NCI-H2227 (cell line): Measurements from ENCODE around the gene ZGRF1.
"Not testable (repeated sequence)": the region's sequence is repeated elsewhere in the genome, so short reads cannot be mapped to it uniquely, and the experiment has no call there.

Experiments used
- DNase-seq: peaks from one replicate; lab custom pipeline; 2025; ENCODE audit not compliant: unreplicated experiment; lab: John Stamatoyannopoulos, UW

The ZGRF1 gene

GRCh38 chr4:112636688-112637551, at the start of gene ZGRF1, which contains the start of gene LARP7:
TSS of gene ZGRF1 (minus strand) at chr4:112636909. CDS start at chr4:112633176, 3,733 bp downstream.
TSS of gene LARP7 (plus strand) at chr4:112637143. CDS start at chr4:112644670, 7,527 bp downstream.
- peak; percentile 98 for DNase-seq

GRCh38 chr4:112680996-112681395, 44.3 kb upstream of the ZGRF1 start:
- DNase-seq: no peak

DNA sequence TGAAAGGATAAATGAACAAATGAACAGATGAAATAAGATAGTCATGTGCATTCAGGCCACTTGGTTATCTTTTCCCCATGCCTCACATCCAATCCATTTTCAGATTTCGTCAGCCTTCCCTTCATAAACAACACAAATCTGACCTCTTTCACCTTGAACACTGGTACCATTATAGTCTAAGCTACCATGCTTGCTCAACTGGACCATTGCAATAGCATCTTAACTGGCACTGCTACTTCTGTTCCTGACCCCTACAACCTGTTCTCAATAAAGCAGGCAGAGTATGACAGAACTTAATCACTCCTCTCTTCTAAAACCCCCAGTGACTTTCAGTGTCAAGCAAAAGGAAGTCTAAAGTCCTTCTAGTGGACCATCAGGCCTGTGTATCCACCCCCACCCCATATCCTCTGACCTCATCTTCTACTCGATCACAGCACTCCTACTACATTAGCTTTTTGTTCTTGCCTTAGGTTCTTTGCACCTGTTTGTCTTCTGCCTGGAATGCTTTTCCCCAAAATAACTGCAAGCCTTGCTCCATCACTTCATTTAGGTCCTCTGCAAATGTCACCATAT, 40.9 kb upstream of the ZGRF1 start:
- no peak for DNase-seq

DNA sequence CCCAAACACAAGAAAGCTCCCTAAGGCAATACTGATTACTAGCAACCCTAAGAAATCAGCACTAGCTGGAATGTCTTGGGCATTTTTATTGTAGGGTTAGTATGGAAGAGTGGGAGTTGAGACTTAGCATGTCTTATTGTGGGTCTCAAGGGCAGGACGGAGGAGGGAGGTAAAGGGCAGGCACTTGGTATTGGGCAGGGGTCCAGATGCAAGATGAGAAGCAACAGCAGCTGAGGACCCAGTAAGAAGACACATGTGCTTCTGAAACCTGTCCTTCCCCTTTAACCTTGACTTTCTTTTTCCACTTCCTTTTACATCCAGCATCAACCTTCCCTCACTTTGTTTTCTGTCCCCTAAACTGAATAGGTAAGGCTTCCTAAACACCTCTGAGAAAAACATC, 37.7 kb upstream of the ZGRF1 start:
- no peak for DNase-seq

GRCh38 chr4:112673686-112674085, 37.0 kb upstream of the ZGRF1 start:
- DNase-seq: no peak

DNA sequence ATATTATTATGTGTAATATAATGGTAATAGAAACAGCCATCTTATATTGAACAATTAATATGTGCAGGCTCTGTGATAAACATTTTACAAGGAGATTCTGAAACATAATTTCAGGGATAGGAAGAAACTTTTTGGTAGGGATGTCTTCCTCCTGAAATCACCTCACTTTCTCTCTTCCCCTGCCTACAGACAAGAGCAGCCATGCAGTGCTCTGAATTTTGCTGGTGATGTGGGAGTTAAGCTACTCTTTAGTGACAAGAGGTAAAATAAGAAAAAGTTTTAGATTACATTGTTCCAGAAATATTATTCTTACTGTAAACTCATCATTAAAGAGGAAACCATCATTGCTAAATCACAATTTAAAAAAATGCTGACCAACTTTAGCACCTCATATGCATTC, 36.4 kb upstream of the ZGRF1 start:
- no peak for DNase-seq

DNA sequence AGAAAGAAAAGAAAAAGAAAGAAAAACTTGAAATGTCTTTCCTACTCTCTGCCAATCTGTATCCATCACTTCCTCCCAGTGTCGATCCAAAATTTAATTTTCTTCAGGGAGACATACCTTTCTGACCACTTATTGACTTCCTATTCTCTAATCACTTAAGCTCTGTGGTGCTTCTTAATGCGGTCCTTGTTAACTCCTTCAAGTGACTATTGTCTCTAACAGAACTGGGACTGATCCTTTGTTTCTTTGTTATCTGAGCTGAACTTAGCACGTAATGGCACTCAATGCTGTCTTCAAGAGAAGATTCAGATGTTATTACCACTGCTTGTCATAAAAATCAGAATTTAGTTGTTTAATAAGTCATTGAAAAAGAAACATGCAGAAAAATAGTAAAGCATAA, 31.4 kb upstream of the ZGRF1 start:
- no peak for DNase-seq

- no peak for DNase-seq
These were observed 27.9 kb upstream of the ZGRF1 start for GRCh38 chr4:112664611-112665010.

DNA sequence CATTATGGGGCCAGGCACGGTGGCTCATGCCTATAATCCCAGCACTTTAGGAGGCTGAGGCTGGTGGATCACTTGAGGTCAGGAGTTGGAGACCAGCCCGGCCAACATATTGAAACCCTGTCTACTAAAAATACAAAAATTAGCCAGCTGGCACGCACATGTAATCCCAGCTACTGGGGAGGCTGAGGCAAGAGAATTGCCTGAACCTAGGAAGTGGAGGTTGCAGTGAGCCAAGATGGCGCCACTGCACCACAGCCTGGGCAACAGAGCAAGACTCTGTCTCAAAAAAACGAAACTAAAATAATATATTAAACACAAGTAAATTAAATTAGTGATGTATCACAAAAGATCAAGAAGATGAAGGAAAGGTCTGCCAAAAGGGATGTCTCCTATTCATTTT, 19.4 kb upstream of the ZGRF1 start:
- not testable (repeated sequence) for DNase-seq

DNA sequence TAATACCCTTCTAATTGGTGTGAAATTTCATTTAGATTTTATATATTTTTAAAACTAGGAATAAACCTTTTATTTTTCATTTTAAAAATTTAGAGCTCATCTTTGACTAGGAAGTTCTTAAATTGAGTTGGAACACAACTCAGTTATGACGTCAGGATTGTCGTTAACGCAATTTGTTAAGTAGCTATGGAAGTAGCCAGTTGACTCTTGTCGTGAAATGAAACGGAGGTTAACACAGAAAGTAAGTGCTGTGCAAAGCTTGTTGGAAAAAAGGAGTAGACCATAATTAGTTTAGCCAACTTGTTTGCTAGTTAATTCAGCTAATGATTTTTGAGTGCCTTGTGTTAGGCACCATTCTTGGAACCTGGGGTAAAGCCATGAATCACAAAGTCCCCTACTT, 18.6 kb upstream of the ZGRF1 start:
- no peak for DNase-seq

DNA sequence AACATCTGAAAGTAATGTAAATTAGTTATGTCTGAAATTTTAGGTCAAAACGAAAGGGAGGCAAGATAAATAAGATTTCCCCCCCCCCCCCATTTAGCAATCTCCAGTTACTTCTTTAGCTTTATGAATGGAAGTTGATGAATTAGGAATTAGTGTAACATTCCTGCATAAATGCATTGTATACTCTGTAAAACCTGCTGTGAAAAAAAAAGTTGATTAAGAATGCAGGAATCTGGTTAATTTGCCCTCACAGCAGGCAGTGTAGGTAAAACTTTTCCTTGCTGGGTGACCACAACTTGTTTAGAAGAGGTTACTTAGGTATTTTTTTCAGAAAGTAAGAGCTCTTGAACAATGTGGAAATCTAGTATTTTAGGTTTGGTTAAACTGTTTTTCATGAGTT, 15.5 kb upstream of the ZGRF1 start:
- no peak for DNase-seq

- no peak for DNase-seq
These were observed 14.9 kb upstream of the ZGRF1 start for GRCh38 chr4:112651641-112652040.

DNA sequence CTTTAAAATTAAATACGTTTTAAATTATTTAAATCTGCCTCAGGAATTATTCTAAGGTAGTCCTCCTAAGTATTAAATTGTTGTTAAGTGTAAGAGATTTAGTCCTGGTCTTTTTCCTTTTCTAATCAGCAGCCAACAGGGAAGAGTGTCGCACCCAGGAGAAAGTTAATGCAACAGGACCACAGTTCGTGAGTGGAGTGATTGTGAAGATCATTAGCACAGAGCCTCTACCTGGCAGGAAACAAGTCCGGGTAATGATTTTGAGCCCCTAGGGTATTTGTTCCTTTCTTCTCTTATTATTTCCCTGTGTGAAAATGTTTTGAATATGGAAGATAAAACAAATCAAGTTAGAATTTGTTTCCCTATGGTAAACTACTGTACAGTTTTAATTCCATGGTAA, 13.6 kb upstream of the ZGRF1 start:
- DNase-seq: no peak

- no peak for DNase-seq
These were observed 12.3 kb upstream of the ZGRF1 start for GRCh38 chr4:112649055-112649408.

DNA sequence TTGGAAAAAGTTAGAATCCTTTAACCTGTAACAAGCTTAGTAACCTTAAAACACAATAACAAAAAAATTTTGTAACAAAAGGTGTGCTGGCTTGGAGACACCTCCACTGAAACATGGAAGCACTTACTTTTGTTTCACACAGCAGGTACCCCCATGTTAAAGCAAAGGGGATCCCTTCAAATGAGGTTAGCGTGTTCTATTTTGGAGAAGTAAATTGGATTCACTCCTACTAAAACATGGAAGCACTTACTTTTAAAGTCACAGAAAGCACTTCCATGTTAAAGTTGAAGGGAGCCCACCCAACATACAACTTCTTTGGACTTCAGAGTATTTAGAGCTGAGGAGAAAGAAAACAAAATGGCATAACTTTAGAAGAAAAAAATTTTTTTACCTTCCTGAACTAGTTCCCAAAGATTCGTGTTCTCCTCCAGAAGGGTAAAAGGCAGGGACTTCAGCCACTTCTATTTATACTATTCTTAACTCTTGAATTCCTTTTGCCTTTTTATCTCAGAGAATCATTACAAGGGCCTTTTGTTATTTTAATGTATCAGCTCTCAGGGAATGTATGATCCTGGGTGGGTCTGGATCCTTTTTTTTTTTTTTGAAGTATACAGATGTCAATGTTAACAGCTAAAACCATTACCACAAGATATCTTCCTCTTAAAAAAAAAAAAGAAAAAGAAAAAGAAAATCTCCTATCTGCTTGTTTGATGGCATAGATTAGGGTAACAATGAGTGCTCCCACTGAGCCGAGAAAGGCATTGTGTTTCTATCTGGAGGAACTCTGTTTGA, 11.8 kb upstream of the ZGRF1 start:
- no peak for DNase-seq

- DNase-seq: no peak
These were observed 11.1 kb upstream of the ZGRF1 start for GRCh38 chr4:112647785-112648184.

GRCh38 chr4:112646632-112647537, 10.2 kb upstream of the ZGRF1 start:
- no peak for DNase-seq

DNA sequence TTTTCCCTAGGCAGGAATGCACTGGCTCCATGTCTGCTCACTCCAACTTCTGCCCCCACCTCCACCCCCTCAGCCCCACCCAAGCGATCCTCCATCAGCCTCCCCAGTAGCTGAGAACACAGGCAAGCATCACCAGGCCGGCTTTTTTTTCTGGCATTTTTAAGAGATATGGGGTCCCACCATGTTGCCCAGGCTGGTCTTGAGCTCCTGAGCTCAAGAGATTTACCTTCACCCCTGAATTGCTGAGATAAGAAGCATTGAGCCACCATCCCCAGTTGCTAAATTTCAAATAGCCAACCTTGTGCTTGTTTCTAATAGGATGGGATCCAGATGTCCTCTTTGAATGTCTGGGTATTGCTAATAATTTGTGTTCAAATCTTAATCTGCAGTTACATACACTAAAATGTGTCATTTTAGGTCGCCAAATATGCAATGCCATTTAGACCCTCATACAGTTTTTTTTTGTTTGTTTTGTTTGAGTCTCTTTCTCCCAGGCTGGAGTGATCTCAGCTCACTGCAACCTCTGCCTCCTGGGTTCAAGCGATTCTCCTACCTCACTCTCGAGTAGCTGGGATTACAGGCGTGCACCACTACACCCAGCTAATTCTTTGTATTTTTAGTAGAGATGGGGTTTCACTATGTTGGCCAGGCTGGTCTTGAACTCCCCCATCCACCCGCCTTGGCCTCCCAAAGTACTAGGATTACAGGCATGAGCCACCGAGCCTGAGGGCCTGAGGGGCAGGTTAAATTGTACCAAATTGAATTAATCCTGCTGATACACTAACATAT, 9.0 kb upstream of the ZGRF1 start:
- DNase-seq: no peak

DNA sequence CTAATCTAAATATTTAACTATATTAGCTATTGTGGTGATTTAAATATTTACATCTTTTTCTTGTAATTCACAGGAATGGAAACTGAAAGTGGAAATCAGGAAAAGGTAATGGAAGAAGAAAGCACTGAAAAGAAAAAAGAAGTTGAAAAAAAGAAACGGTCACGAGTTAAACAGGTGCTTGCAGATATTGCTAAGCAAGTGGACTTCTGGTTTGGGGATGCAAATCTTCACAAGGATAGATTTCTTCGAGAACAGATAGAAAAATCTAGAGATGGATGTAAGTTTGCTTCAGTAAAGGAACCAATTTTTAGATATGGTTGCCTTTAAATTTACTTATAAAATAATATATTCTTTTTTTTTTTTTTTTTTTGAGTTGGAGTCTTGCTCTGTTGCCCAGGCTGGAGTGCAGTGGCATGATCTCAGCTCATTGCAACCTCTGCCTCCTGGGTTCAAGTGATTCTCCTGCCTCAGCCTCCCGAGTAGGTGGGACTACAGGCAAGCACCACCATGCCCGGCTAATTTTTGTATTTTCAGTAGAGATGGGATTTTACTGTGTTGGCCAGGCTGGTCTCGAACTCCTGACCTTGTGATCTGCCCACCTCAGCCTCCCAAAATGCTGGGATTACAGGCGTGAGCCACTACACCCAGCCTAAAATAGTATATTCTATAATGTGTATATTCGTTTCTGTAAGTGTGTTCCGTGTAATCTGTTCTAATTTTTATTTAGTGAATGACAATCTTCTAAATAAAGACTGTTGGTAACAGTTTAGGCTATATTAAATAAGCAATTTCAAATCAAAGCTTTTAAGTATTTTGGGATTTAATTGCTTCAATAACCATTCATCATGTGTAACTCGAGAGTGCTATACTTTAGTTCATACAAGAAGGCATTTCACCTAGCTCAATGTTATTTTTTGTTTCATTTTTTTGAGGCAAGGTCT, 8.2 kb upstream of the ZGRF1 start:
- DNase-seq: not testable (repeated sequence)
